SH-SY5Y (cell line): Measurements from ENCODE around the gene SLX9.

ENCODE experiments used
- GATA2 ChIP-seq: IDR thresholded peaks from 2 replicates; pipeline ENCODE4 v1.6.1; 2011; ENCODE audit warnings: mild to moderate bottlenecking, low read depth, low read length
- GATA3 ChIP-seq: IDR thresholded peaks from 2 replicates; pipeline ENCODE4 v1.6.1; 2011; ENCODE audit warnings: low read depth, mild to moderate bottlenecking, low read length, moderate library complexity

GRCh38 chr21:44932408-44933181, 7.2 kb upstream of the SLX9 start:
- no peak for TF ChIP-seq GATA3
- no peak for TF ChIP-seq GATA2
